Astrocyte (in vitro differentiated cells and primary cell): Measurements from ENCODE around the gene ME3.

Experiments
- EZH2 ChIP-seq: IDR thresholded peaks from 2 replicates; pipeline ENCODE4 v1.6.1; 2012; ENCODE audit warnings: mild to moderate bottlenecking, low read length, inconsistent platforms; ENCODE audit not compliant: insufficient read depth
- TF ChIP-seq, protein P1 (sequence below): IDR thresholded peaks from 2 replicates; pipeline ENCODE4 v1.5.1; 2011; ENCODE audit warnings: low read depth, mild to moderate bottlenecking, inconsistent platforms, low read length, moderate library complexity; ENCODE audit not compliant: insufficient read depth

DNA sequence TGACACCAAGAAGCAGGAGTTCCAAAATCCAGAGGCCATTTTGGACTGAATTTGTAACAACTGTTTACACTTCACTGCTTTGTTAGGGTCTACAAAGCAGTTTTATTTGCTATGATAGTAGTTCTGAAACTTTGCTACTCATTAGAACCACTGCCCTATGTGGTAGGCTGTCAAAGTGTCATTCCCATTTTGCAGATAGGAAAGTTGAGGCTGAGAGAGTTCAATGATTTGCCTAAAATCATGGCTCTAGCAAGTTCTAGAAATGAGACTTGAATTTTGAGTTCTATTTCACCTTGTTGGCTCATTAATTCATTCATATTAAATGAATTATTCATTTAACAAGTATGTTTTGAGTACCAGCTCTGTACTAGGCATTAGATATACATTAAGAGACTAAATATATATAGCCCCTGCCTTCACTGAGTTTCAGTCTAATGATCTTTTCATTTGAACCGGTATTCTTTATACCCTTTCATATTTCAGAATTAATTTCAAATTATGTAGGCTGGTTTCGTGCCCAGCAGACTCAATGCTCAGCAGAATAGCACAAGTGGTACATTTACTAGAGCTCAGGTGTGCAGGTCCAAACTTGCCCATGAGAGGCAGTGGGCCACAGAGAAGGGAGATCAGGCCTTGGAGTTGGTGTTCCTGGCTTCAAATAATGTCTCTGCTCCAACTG lies 93.5 kb downstream of the ME3 start:
- TF ChIP-seq, protein P1, sequence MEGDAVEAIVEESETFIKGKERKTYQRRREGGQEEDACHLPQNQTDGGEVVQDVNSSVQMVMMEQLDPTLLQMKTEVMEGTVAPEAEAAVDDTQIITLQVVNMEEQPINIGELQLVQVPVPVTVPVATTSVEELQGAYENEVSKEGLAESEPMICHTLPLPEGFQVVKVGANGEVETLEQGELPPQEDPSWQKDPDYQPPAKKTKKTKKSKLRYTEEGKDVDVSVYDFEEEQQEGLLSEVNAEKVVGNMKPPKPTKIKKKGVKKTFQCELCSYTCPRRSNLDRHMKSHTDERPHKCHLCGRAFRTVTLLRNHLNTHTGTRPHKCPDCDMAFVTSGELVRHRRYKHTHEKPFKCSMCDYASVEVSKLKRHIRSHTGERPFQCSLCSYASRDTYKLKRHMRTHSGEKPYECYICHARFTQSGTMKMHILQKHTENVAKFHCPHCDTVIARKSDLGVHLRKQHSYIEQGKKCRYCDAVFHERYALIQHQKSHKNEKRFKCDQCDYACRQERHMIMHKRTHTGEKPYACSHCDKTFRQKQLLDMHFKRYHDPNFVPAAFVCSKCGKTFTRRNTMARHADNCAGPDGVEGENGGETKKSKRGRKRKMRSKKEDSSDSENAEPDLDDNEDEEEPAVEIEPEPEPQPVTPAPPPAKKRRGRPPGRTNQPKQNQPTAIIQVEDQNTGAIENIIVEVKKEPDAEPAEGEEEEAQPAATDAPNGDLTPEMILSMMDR = no peak
- no peak for TF ChIP-seq EZH2
